ENCODE data around the gene PTPRD.

GRCh38 chr9:8621416-8621815 lies 1991.4 kb downstream of the PTPRD start:
- no peak for TF ChIP-seq POLR2A (IDR thresholded peaks at IDR 0.05)
- TF ChIP-seq EP300 (IDR thresholded peaks at IDR 0.05): no peak

Data from ovary (tissue), 1 donor.